ENCODE results near the gene SPTB.

SPTB gene

GRCh38 chr14:64879635-64880220, at the start of gene SPTB:
Gene SPTB (minus strand): TSS chr14:64879907. CDS start chr14:64823094, 56,813 bp downstream.
- TF ChIP-seq ZFX (IDR thresholded peaks at IDR 0.05; ENCODE audit: borderline replicate concordance) (no peak), CTCF (IDR thresholded peaks at IDR 0.05) (no peak)
- H3K27ac ChIP-seq, result peak within 1 kb of the TSS; percentile 57

- TF ChIP-seq CTCF (IDR thresholded peaks at IDR 0.05), result no peak
- H3K27ac ChIP-seq, result no peak overlapping the region
Measured at GRCh38 chr14:64929014-64929359, 49.3 kb upstream of the SPTB start.

- no peak overlapping the region for H3K27ac ChIP-seq
- TF ChIP-seq CTCF (IDR thresholded peaks at IDR 0.05) (no peak), ZFX (IDR thresholded peaks at IDR 0.05; ENCODE audit: borderline replicate concordance) (no peak)
Measured at GRCh38 chr14:64928239-64929013, 48.7 kb upstream of the SPTB start.

- TF ChIP-seq CTCF (IDR thresholded peaks at IDR 0.05) (no peak), ZFX (IDR thresholded peaks at IDR 0.05; ENCODE audit: borderline replicate concordance) (no peak)
- no peak overlapping the region for H3K27ac ChIP-seq
Measured at GRCh38 chr14:64927031-64927430, 47.3 kb upstream of the SPTB start.

DNA sequence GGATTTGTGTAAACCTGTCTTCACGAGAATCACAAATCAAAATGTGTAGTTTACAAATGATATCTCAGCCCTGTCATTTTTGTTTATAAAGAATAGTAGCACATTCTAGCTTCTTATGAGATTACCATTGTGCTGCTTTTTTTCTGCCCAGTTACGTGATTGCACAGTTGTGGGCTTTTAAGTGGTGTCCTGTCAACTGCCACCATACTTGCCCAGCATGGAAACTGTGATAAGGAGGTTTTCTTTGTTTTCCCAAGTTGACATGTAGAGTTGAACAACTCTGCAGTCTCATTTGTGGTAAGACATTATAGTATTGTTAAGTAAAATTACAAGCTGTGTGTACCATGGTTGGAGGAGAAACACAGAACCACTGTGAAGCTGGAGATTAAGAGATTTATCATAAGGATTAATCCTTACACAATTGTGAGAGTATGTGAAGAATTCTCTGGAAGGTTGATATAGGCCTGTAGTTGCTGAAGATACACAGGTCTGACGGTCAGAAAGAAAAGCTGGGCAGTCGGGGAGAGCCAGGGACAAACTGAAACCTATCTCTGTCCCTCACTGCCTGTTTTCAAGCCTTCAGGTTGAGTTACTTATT, 46.8 kb upstream of the SPTB start:
- TF ChIP-seq ZFX (IDR thresholded peaks at IDR 0.05; ENCODE audit: borderline replicate concordance), result no peak
- TF ChIP-seq CTCF (IDR thresholded peaks at IDR 0.05), result no peak
- no peak overlapping the region for H3K27ac ChIP-seq

DNA sequence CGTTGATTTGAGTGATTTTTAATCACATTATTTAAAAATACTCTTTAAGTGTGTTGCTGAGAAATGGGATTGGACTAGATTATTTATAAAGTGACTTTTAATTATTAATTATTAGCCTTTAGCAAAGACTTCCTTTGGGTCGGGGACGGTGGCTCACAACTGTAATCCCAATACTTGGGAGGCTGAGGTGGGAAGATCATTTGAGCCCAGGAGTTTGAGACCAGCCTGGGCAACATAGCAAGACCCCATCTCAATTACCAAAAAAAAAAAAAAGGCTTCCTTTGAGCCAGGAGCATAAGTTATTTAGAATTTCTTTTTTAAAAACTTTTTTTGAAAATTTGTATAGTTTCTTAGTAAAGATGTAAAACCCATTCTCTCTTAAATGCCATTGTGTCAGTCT, 43.3 kb upstream of the SPTB start:
- TF ChIP-seq ZFX (IDR thresholded peaks at IDR 0.05; ENCODE audit: borderline replicate concordance) (no peak), CTCF (IDR thresholded peaks at IDR 0.05) (no peak)
- no peak overlapping the region for H3K27ac ChIP-seq

GRCh38 chr14:64920465-64920864, 40.8 kb upstream of the SPTB start:
- H3K27ac ChIP-seq, result no peak overlapping the region
- TF ChIP-seq ZFX (IDR thresholded peaks at IDR 0.05; ENCODE audit: borderline replicate concordance), result no peak
